Activated CD4-positive, CD25-positive, alpha-beta regulatory T cell (primary cell): ENCODE measurements around the gene PRR12.
A peak's percentile ranks its signal among the peaks of the same experiment; 100 is the strongest.
"Not testable (repeated sequence)": the region's sequence is repeated elsewhere in the genome, so short reads cannot be mapped to it uniquely, and the experiment has no call there.

ENCODE experiments used
- DNase-seq, 4 experiments: peaks; one replicate each; lab custom pipeline; 2025; lab: John Stamatoyannopoulos, UW

PRR12 gene

GRCh38 chr19:49616945-49617344 is 26.0 kb downstream of the PRR12 start:
- no peak for DNase-seq

GRCh38 chr19:49617860-49618259 is 26.9 kb downstream of the PRR12 start:
- not testable (repeated sequence) for DNase-seq

GRCh38 chr19:49624967-49625910 is 34.3 kb downstream of the PRR12 start:
- DNase-seq: no peak

GRCh38 chr19:49626226-49626625 is 35.2 kb downstream of the PRR12 start:
- no peak for DNase-seq

GRCh38 chr19:49629659-49630058 is 38.7 kb downstream of the PRR12 start:
- no peak for DNase-seq

GRCh38 chr19:49631014-49631588 is 40.1 kb downstream of the PRR12 start:
- DNase-seq: no peak

GRCh38 chr19:49631610-49632192 is 40.7 kb downstream of the PRR12 start:
- no peak for DNase-seq

GRCh38 chr19:49632576-49632975 is 41.6 kb downstream of the PRR12 start:
- DNase-seq: no peak

GRCh38 chr19:49633273-49633672 is 42.3 kb downstream of the PRR12 start:
- DNase-seq: not testable (repeated sequence)

- DNase-seq: no peak
These were observed 44.7 kb downstream of the PRR12 start for GRCh38 chr19:49635530-49636232.

- DNase-seq: no peak
These were observed 45.4 kb downstream of the PRR12 start for GRCh38 chr19:49636233-49636932.

- no peak for DNase-seq
These were observed 47.1 kb downstream of the PRR12 start for GRCh38 chr19:49637821-49638738.

GRCh38 chr19:49639401-49640112 is 48.6 kb downstream of the PRR12 start:
- DNase-seq: no peak

- peak; percentile 98 to 99 (median 99) for DNase-seq
These were observed 49.3 kb downstream of the PRR12 start, which contains the start of gene RRAS for GRCh38 chr19:49640113-49640898. TSS of gene RRAS (minus strand) at chr19:49640143. CDS start at chr19:49640098, 45 bp downstream.

GRCh38 chr19:49641688-49642491 is 50.9 kb downstream of the PRR12 start, which contains the start of gene SCAF1:
TSS of gene SCAF1 (plus strand) at chr19:49642209. CDS start at chr19:49645027, 2,818 bp downstream.
- peak; percentile 94 to 99 (median 98) for DNase-seq

- DNase-seq: no peak
These were observed 51.6 kb downstream of the PRR12 start for GRCh38 chr19:49642492-49643035.

GRCh38 chr19:49643466-49643865 is 52.5 kb downstream of the PRR12 start:
- DNase-seq: no peak

- DNase-seq: no peak
These were observed 54.6 kb downstream of the PRR12 start for GRCh38 chr19:49645592-49645991.
